ENCODE measurements around the gene RAN. TPM values are rescaled to one million over a fixed set of nuclear protein-coding genes. Genes with fewer than 3 reads are reported as not detected.

RAN gene
- 1,000 to 10,000 TPM; 1,033 to 1,278 (median 1,071) TPM for total RNA-seq (2021; fragmentation: NEBNext Ultra II Directional; extraction: Animal tissue kit (Norgen Biotek cat#: 25700))
- long read RNA-seq, transcript RAN-212 (7 exons, 2,661 nt) = major isoform, 936 of 1,052 reads
- long read RNA-seq, transcript RAN-203 (6 exons, 2,455 nt) = minor isoform, 11 of 1,052 reads
- long read RNA-seq, transcript RAN-202 (6 exons, 1,530 nt) = minor isoform, 44 of 1,052 reads
- long read RNA-seq, partial matches to known transcripts = 41 of 1,052 reads
- long read RNA-seq, other reads (novel, unspliced or antisense) = 20 of 1,052 reads

DNA sequence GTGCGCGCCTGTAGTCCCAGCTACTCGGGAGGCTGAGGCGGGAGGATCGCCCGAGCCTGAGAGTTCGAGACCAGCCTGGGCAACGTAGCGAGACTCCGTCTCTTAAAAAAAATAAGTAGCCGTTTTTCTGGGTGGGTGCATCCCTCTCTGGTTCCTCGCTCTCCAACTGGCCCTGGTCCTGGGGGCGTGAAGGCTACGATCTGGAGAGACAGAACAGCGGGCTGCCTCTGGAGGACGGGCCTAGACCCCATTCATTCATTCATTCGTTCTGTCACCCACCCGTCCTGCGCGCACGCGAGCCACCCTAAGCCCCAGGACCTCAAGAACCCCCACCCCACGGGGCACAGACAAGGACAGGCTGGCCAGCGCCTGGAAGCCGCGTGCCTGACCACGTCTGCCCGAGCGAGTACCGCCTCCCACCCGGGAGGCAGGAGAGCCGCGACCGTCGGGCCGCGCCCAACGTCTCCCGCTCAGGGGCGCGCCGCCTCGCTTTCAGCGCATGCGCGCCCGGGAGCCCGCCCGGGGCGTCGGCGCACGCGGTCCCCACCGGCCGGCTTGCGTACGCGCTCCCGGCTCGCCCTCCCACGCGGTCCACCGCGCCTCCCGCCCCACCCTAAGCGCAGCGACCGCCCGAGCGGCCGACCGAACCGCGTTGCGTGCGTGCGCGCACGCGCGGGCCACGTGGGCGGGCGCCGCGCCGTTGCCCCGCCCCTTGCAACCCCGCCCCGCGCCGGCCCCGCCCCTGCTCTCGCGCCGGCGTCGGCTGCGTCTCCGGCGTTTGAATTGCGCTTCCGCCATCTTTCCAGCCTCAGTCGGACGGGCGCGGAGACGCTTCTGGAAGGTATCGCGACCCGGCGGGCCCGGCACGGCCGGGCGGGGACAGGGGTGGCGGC, at the start of gene RAN:
Gene RAN, plus strand, starts transcription at position 781 of the 893 bp plus-strand sequence. CDS start 528 bp downstream, outside the sequence.
- TF ChIP-seq, protein P1, sequence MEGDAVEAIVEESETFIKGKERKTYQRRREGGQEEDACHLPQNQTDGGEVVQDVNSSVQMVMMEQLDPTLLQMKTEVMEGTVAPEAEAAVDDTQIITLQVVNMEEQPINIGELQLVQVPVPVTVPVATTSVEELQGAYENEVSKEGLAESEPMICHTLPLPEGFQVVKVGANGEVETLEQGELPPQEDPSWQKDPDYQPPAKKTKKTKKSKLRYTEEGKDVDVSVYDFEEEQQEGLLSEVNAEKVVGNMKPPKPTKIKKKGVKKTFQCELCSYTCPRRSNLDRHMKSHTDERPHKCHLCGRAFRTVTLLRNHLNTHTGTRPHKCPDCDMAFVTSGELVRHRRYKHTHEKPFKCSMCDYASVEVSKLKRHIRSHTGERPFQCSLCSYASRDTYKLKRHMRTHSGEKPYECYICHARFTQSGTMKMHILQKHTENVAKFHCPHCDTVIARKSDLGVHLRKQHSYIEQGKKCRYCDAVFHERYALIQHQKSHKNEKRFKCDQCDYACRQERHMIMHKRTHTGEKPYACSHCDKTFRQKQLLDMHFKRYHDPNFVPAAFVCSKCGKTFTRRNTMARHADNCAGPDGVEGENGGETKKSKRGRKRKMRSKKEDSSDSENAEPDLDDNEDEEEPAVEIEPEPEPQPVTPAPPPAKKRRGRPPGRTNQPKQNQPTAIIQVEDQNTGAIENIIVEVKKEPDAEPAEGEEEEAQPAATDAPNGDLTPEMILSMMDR (IDR thresholded peaks at IDR 0.05) = no peak
- Mint-ChIP-seq H3K27me3 (ENCODE audit: insufficient read depth) (no peaks in the 10 kb centered on the region), H3K27ac (peak within 1 kb of the TSS; percentile 92), H3K36me3 (ENCODE audit: low read depth) (peaks cover 37% of the 10 kb centered on the region), H3K4me3 (peak within 1 kb of the TSS; percentile 94), H3K9me3 (no peaks in the 10 kb centered on the region), H3K4me1 (ENCODE audit: low read depth) (peaks cover 37% of the 10 kb centered on the region)
- peak; percentile 84 for DNase-seq

- peaks cover 23% of the 10 kb centered on the region for H3K36me3 Mint-ChIP-seq (ENCODE audit: low read depth)
- no peaks in the 10 kb centered on the region for H3K27me3 Mint-ChIP-seq (ENCODE audit: insufficient read depth)
- no peak for DNase-seq
- TF ChIP-seq, protein P1 (IDR thresholded peaks at IDR 0.05) = no peak
- no peak overlapping the region for H3K4me3 Mint-ChIP-seq
- H3K4me1 Mint-ChIP-seq (ENCODE audit: low read depth) = peaks cover 24% of the 10 kb centered on the region
- H3K9me3 Mint-ChIP-seq = no peaks in the 10 kb centered on the region
- H3K27ac Mint-ChIP-seq = peak overlapping the region; percentile 40; the same call in 1 of the 2 replicates
Observed at GRCh38 chr12:130825771-130826150, 46.1 kb upstream of the RAN start.

DNA sequence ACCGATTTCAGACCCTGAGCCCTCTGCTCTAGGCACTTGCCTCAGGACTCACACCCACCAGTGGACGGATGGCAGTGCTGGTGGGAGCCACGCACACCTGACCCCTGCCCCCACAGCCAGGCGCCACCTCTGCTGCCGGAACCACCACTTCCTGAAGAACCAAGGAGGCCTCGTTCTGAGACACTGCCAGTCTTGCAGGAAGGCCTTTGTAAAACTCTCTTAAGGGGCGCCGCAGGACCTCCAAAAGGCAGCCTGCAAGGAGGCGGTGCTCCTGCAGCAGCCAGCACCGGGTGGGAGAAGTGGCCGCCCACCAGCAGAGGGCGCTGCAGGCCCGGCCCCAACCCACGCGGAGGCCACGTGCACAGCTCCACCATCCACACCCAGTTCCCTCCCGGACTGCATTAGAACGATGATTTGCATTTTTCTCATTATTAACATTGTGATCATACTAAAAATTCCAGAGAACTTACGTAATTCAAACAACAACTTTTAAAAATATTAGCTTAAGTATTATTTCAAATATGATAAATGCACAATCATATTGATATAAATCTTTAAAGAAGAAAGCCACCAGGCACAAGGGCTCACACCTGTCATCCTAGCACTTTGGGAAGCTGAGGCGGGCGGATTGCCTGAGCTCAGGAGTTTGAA, 45.6 kb upstream of the RAN start:
- H3K27ac Mint-ChIP-seq = peak overlapping the region; percentile 40; the same call in 1 of the 2 replicates
- peaks cover 18% of the 10 kb centered on the region for H3K36me3 Mint-ChIP-seq (ENCODE audit: low read depth)

GRCh38 chr12:130827432-130827831, 44.4 kb upstream of the RAN start:
- peak overlapping the region; percentile 60 for H3K27ac Mint-ChIP-seq
- H3K9me3 Mint-ChIP-seq = no peaks in the 10 kb centered on the region
- TF ChIP-seq, protein P1 (IDR thresholded peaks at IDR 0.05) = no peak
- peaks cover 16% of the 10 kb centered on the region; the same call in 1 of the 2 replicates for H3K36me3 Mint-ChIP-seq (ENCODE audit: low read depth)
- no peak for DNase-seq
- H3K27me3 Mint-ChIP-seq (ENCODE audit: insufficient read depth) = no peaks in the 10 kb centered on the region
- peaks cover 26% of the 10 kb centered on the region for H3K4me1 Mint-ChIP-seq (ENCODE audit: low read depth)
- H3K4me3 Mint-ChIP-seq = no peak overlapping the region

More for the DNA sequence above, 45.6 kb upstream of the RAN start:
- Mint-ChIP-seq H3K9me3 (no peaks in the 10 kb centered on the region), H3K27me3 (ENCODE audit: insufficient read depth) (no peaks in the 10 kb centered on the region), H3K4me1 (ENCODE audit: low read depth) (peaks cover 20% of the 10 kb centered on the region), H3K4me3 (no peak overlapping the region)
- TF ChIP-seq, protein P1 (IDR thresholded peaks at IDR 0.05) = peak; percentile 92
- DNase-seq = peak; percentile 64

- TF ChIP-seq, protein P1 (IDR thresholded peaks at IDR 0.05) = no peak
- Mint-ChIP-seq H3K4me1 (ENCODE audit: low read depth) (peaks cover 41% of the 10 kb centered on the region), H3K9me3 (no peaks in the 10 kb centered on the region), H3K27me3 (ENCODE audit: insufficient read depth) (no peaks in the 10 kb centered on the region), H3K4me3 (no peak overlapping the region), H3K36me3 (ENCODE audit: low read depth) (peaks cover 16% of the 10 kb centered on the region; the same call in 1 of the 2 replicates), H3K27ac (no peak overlapping the region)
- DNase-seq = no peak
Observed at GRCh38 chr12:130828895-130829294, 43.0 kb upstream of the RAN start.

All from HFFc6 (cell line).